Measurements from ENCODE around the gene MYO5A. TPM values are rescaled to one million over a fixed set of nuclear protein-coding genes. Genes with fewer than 3 reads are reported as not detected.

Gene MYO5A
- total and polyA plus RNA-seq, 9 of the 15 experiments (the other 6 are each of a cell fraction or from before 2014, with no cell fraction given): 0.03 to 0.82 (median 0.40) TPM

- no peak for TF ChIP-seq CHAMP1 (IDR thresholded peaks at IDR 0.05)
- no peak for TF ChIP-seq ZNF766 (CRISPR knock-in tag; conservative IDR thresholded peaks at IDR 0.05)
- no peak for TF ChIP-seq NELFE (IDR thresholded peaks at IDR 0.05; ENCODE audit: insufficient read depth, insufficient read length)
- no peak for TF ChIP-seq SOX6 (IDR thresholded peaks at IDR 0.05)
- no peak for TF ChIP-seq CTBP1 (IDR thresholded peaks at IDR 0.05; ENCODE audit: borderline replicate concordance)
These were observed 34.7 kb downstream of the MYO5A start (continued) for GRCh38 chr15:52493968-52494367.

- POLR2A ChIA-PET: interaction anchor here (0.8 to 1.3 kb wide), 2 partner anchors 10 to 15 kb away, joined by 3 read pairs; no protein-coding TSS in a partner anchor
- in situ Hi-C loops (cut with MboI): no loop called here
- H3K27me3 ChIP-seq (ENCODE audit: control insufficient read depth in 2 of 2, insufficient read depth in 2 of 2, low read length in 2 of 2): peaks cover 0 to 4% of the 10 kb centered on the region in 2 experiments; a peak in 2 of 5 replicates
- FAIRE-seq (no peak), DNase-seq (ENCODE audit: extremely low read depth in 1 of 4, low spot score in 3 of 4) (no peak), ATAC-seq (no peak)
- H3K36me3 ChIP-seq (ENCODE audit: control insufficient read depth, insufficient read depth, low read length): no peaks in the 10 kb centered on the region
- no peak overlapping the region for H3K4me2 ChIP-seq (ENCODE audit: insufficient read depth, low read length)
- no peak overlapping the region for H3K27ac ChIP-seq (ENCODE audit: extremely low read depth, low read depth, low read length)
- CTCF ChIA-PET (ENCODE audit: low intra/inter-chr PET ratio): no interaction called here
- H3K9me3 ChIP-seq (replicated peaks; ENCODE audit: control insufficient read depth, insufficient read depth, low read depth, low read length): no peaks in the 10 kb centered on the region
- H3K4me1 ChIP-seq (replicated peaks in 1 of 2; ENCODE audit: control insufficient read depth in 2 of 2, insufficient read depth in 2 of 2, low read length in 2 of 2): no peaks in the 10 kb centered on the region
- intact Hi-C loops (cut with micrococcal nuclease): no loop called here
- 0% methylated on average over 4 of the region's 4 CpGs for WGBS (ENCODE audit: insufficient coverage, low coverage, missing lambda C conversion rate)
- H3K9ac ChIP-seq (ENCODE audit: insufficient read depth in 1 of 2, low read depth in 2 of 2, low read length in 2 of 2): no peak overlapping the region
- H3K9me1 ChIP-seq (ENCODE audit: control insufficient read depth, insufficient read depth, low read length): no peaks in the 10 kb centered on the region
- no TSS peak for BruUV-seq (replicated peaks)
- no peaks in the 10 kb centered on the region for H3K79me2 ChIP-seq (ENCODE audit: control insufficient read depth, insufficient read depth, low read length)
- no peak overlapping the region for H2AFZ ChIP-seq (ENCODE audit: low read depth, low read length)
- no peaks in the 10 kb centered on the region for H4K20me1 ChIP-seq (replicated peaks; ENCODE audit: control insufficient read depth, insufficient read depth, low read length)
- no peak overlapping the region for H3K4me3 ChIP-seq
- no peak for TF ChIP-seq TBL1XR1 (IDR thresholded peaks at IDR 0.05; ENCODE audit: low read length in 2 of 2)
- TF ChIP-seq MAX (CRISPR knock-in tag; IDR thresholded peaks at IDR 0.05): no peak
- no peak for TF ChIP-seq TEAD4 (IDR thresholded peaks at IDR 0.05; ENCODE audit: low read length)
- no peak for TF ChIP-seq TEAD4 (CRISPR knock-in tag; IDR thresholded peaks at IDR 0.05; ENCODE audit: borderline replicate concordance)
- no peak for TF ChIP-seq L3MBTL2 (IDR thresholded peaks at IDR 0.05)
- TF ChIP-seq ZNF518B (CRISPR knock-in tag; IDR thresholded peaks at IDR 0.05): no peak
- no peak for TF ChIP-seq GABPB1 (CRISPR knock-in tag; IDR thresholded peaks at IDR 0.05)
- no peak for TF ChIP-seq ZBTB7A (IDR thresholded peaks at IDR 0.05; ENCODE audit: borderline replicate concordance, control insufficient read depth, low read depth, low read length)
- no peak for TF ChIP-seq GTF2E2 (tag; IDR thresholded peaks at IDR 0.05)
- no peak for TF ChIP-seq NFYB (IDR thresholded peaks at IDR 0.05; ENCODE audit: extremely low read depth, insufficient read length)
- TF ChIP-seq MAFK (IDR thresholded peaks at IDR 0.05; ENCODE audit: low read length): no peak
- TF ChIP-seq ZNF785 (CRISPR knock-in tag; IDR thresholded peaks at IDR 0.05): no peak
These were observed 36.5 kb downstream of the MYO5A start for GRCh38 chr15:52492132-52492531.

Data from K562 (cell line).